K562 (cell line): Measurements from ENCODE around the gene CLDN24. TPM values are rescaled to one million over a fixed set of nuclear protein-coding genes. Genes with fewer than 3 reads are reported as not detected.

Source experiments
- CREBBP ChIP-seq: IDR thresholded peaks from one replicate; pipeline ENCODE4 v1.6.1; 2012; ENCODE audit warnings: low read depth, mild to moderate bottlenecking, control low read depth, inconsistent platforms, low read length
- HNRNPH1 ChIP-seq: fragments of 200-400 bp; formaldehyde crosslinking; optimal IDR thresholded peaks from 2 replicates; pipeline ENCODE3; 2017; ENCODE audit warnings: low read depth, mild to moderate bottlenecking, low read length, moderate library complexity
- ID3 ChIP-seq, 2 experiments: fragments of 250-450 bp in 1 of 2; fragments of 450-650 bp in 1 of 2; sonication (Bioruptor Pico) in 1 of 2; IDR thresholded peaks; 2 replicates each; pipeline versions ENCODE4 v1.6.1 to v1.8.0; 2016 to 2021; ENCODE audit warnings: mild to moderate bottlenecking in 2 of 2, moderate library complexity in 2 of 2, missing compliant biosample characterization in 1 of 2, missing genetic modification characterization in 1 of 2
- NFATC3 ChIP-seq: fragments of 450-650 bp; IDR thresholded peaks from 2 replicates; pipeline ENCODE4 v1.6.1; 2017; ENCODE audit warnings: mild to moderate bottlenecking
- NFXL1 ChIP-seq: fragments of 450-650 bp; formaldehyde crosslinking; IDR thresholded peaks from 2 replicates; pipeline ENCODE4 v1.4.0; 2021; ENCODE audit warnings: mild to moderate bottlenecking
- OTX1 ChIP-seq: fragments of 450-650 bp; formaldehyde crosslinking; IDR thresholded peaks from 2 replicates; pipeline ENCODE4 v1.4.0; 2022; ENCODE audit warnings: mild to moderate bottlenecking
- RERE ChIP-seq: sonication (generic); formaldehyde crosslinking; IDR thresholded peaks from 2 replicates; pipeline ENCODE4 v1.8.0; 2023; ENCODE audit warnings: missing genetic modification reagents, mild to moderate bottlenecking, borderline replicate concordance
- RREB1 ChIP-seq: fragments of 250-450 bp; sonication (Bioruptor Pico); IDR thresholded peaks from 2 replicates; pipeline ENCODE4 v1.4.0; 2020
- SREBF1 ChIP-seq: fragments of 150-350 bp; IDR thresholded peaks from 2 replicates; pipeline ENCODE4 v1.6.1; 2014; ENCODE audit warnings: antibody characterized with exemption, low read depth, low read length, borderline replicate concordance
- TCF7 ChIP-seq: sonication (generic); IDR thresholded peaks from 2 replicates; pipeline ENCODE4 v1.6.1; 2016; ENCODE audit warnings: antibody characterized with exemption, borderline replicate concordance
- ZKSCAN8 ChIP-seq: fragments of 200-800 bp; sonication (Bioruptor generic); IDR thresholded peaks from 2 replicates; pipeline ENCODE4 v1.6.1; 2016; ENCODE audit warnings: missing genetic modification characterization, missing compliant biosample characterization
- ZNF217 ChIP-seq: sonication (generic); formaldehyde crosslinking; IDR thresholded peaks from 2 replicates; pipeline ENCODE4 v1.8.0; 2022; ENCODE audit warnings: mild to moderate bottlenecking, missing genetic modification reagents
- ZNF347 ChIP-seq: fragments of 450-650 bp; formaldehyde crosslinking; IDR thresholded peaks from 2 replicates; pipeline ENCODE4 v1.4.0; 2020; ENCODE audit warnings: low read depth, mild to moderate bottlenecking, moderate library complexity
- ZNF695 ChIP-seq: fragments of 450-650 bp; formaldehyde crosslinking; IDR thresholded peaks from 2 replicates; pipeline ENCODE4 v1.4.0; 2020; ENCODE audit warnings: mild to moderate bottlenecking, moderate library complexity
- ZNF778 ChIP-seq: fragments of 450-650 bp; formaldehyde crosslinking; IDR thresholded peaks from 2 replicates; pipeline ENCODE4 v1.4.0; 2020; ENCODE audit warnings: mild to moderate bottlenecking, moderate library complexity
- polyA plus RNA-seq, 8 experiments: library from polyadenylated mRNA; depleted of rRNA in 4 of 8; stranded (reverse) in 5 of 8; unstranded in 3 of 8; fragments of >200 nt; fragmentation: Nextera tagmentation in 2 of 8; fragmentation: Illumina TruSeq in 1 of 8; extraction: Ambion mirVana in 2 of 8; extraction: Trizol in 1 of 8; gene quantifications; 2 replicates each; pipeline versions ENCODE4 v1.2.1 to v1.2.3, GENCODE V29; 2011 to 2014; ENCODE audit warnings: inconsistent platforms in 1 of 8, missing spikeins in 1 of 8
- total RNA-seq, 7 experiments: library from RNA; depleted of rRNA in 6 of 7; stranded (reverse); fragments of >200 nt in 6 of 7; fragmentation: Illumina TruSeq in 2 of 7; extraction: Trizol in 2 of 7; gene quantifications; 2 replicates each; pipeline versions ENCODE4 v1.2.1 to v1.2.3, GENCODE V29; 2011 to 2021; ENCODE audit warnings: low replicate concordance in 1 of 7

CLDN24 gene
- total and polyA plus RNA-seq, 9 of the 15 experiments (the other 6 are each of a cell fraction or from before 2014, with no cell fraction given): not detected

GRCh38 chr4:183348706-183349659, 26.8 kb upstream of the CLDN24 start (continued):
- TF ChIP-seq RREB1 (peak; percentile 100), ID3 (CRISPR knock-in tag; IDR thresholded peaks at IDR 0.05) (peak; percentile 99), ID3 (tag; IDR thresholded peaks at IDR 0.05) (peak; percentile 100), ZNF347 (peak; percentile 99), SREBF1 (no peak), HNRNPH1 (no peak), OTX1 (CRISPR knock-in tag) (peak; percentile 100), ZKSCAN8 (CRISPR knock-in tag) (peak; percentile 99), CREBBP (no peak), NFXL1 (CRISPR knock-in tag) (peak; percentile 100), TCF7 (no peak), RERE (no peak), ZNF778 (no peak), ZNF695 (CRISPR knock-in tag) (peak; percentile 94), ZNF217 (CRISPR knock-in tag) (no peak), NFATC3 (no peak)
